Epithelial cell of prostate (primary cell): ENCODE measurements around the gene KCNJ14.

Experiments
- DNase-seq: peaks from one replicate; pipeline ENCODE4 v3.0.0-alpha.2; 2011; ENCODE audit warnings: low read depth, low spot score
- H3K27ac ChIP-seq: fragments of 450-650 bp; 2 replicates; pipeline ENCODE4 v1.5.1; 2017; ENCODE audit warnings: mild to moderate bottlenecking

KCNJ14 gene

GRCh38 chr19:48500830-48501493, 45.6 kb downstream of the KCNJ14 start:
- peak overlapping the region; percentile 60 for H3K27ac ChIP-seq
- DNase-seq: no peak

GRCh38 chr19:48501494-48502349, 46.3 kb downstream of the KCNJ14 start:
- peak; percentile 84 for DNase-seq
- H3K27ac ChIP-seq: peak overlapping the region; percentile 60

- peak overlapping the region; percentile 60 for H3K27ac ChIP-seq
- no peak for DNase-seq
Measured at GRCh38 chr19:48502350-48503018, 47.1 kb downstream of the KCNJ14 start.

GRCh38 chr19:48506138-48506733, 50.9 kb downstream of the KCNJ14 start:
- DNase-seq: no peak
- H3K27ac ChIP-seq: no peak overlapping the region

- no peak overlapping the region for H3K27ac ChIP-seq
- DNase-seq: no peak
Measured at GRCh38 chr19:48507911-48508439, 52.6 kb downstream of the KCNJ14 start.

GRCh38 chr19:48508729-48509411, 53.5 kb downstream of the KCNJ14 start:
- no peak for DNase-seq
- H3K27ac ChIP-seq: no peak overlapping the region

GRCh38 chr19:48509467-48510194, 54.3 kb downstream of the KCNJ14 start:
- no peak for DNase-seq
- H3K27ac ChIP-seq: no peak overlapping the region

GRCh38 chr19:48510421-48511268, 55.3 kb downstream of the KCNJ14 start:
- DNase-seq: no peak
- no peak overlapping the region for H3K27ac ChIP-seq

- DNase-seq: no peak
- no peak overlapping the region for H3K27ac ChIP-seq
Measured at GRCh38 chr19:48511321-48511731, 56.0 kb downstream of the KCNJ14 start.

GRCh38 chr19:48511800-48512503, 56.6 kb downstream of the KCNJ14 start, which contains the start of gene LMTK3:
TSS of gene LMTK3 (minus strand) at chr19:48511835. CDS start at chr19:48511576, 259 bp downstream.
- no peak within 1 kb of the TSS for H3K27ac ChIP-seq

GRCh38 chr19:48512504-48513288, 57.3 kb downstream of the KCNJ14 start:
- no peak overlapping the region for H3K27ac ChIP-seq
- DNase-seq: no peak

More at GRCh38 chr19:48511800-48512503, 56.6 kb downstream of the KCNJ14 start, which contains the start of gene LMTK3:
- DNase-seq: no peak

- DNase-seq: no peak
- H3K27ac ChIP-seq: no peak overlapping the region
Measured at GRCh38 chr19:48513289-48514122, 58.1 kb downstream of the KCNJ14 start.

- DNase-seq: no peak
- no peak overlapping the region for H3K27ac ChIP-seq
Measured at GRCh38 chr19:48514123-48514458, 58.7 kb downstream of the KCNJ14 start.

- no peak for DNase-seq
- H3K27ac ChIP-seq: no peak overlapping the region
Measured at GRCh38 chr19:48516536-48516935, 61.2 kb downstream of the KCNJ14 start.
